HCT116 (cell line): ENCODE data around the gene GRIP1.

Experiments
- POLR2A ChIP-seq: IDR thresholded peaks from 2 replicates; pipeline ENCODE4 v1.7.0; 2011; ENCODE audit warnings: borderline replicate concordance; ENCODE audit not compliant: insufficient read depth, insufficient read length; ENCODE audit errors: extremely low read depth
- SP1 ChIP-seq: IDR thresholded peaks from 2 replicates; pipeline ENCODE4 v1.6.1; 2012; ENCODE audit warnings: low read depth
- TF ChIP-seq, protein P1 (sequence below): IDR thresholded peaks from 2 replicates; pipeline ENCODE4 v1.6.1; 2012
- TF ChIP-seq, protein P2 (sequence below), 3 experiments: fragments of 200-600 bp in 1 of 3; sonication (generic) in 1 of 3; IDR thresholded peaks in 2 of 3; conservative IDR thresholded peaks in 1 of 3; 2 replicates each; pipeline ENCODE4 v1.5.1; 2012 to 2017; ENCODE audit warnings: low read depth in 2 of 3, low read length in 2 of 3, antibody characterized with exemption in 1 of 3, borderline replicate concordance in 1 of 3, control low read depth in 1 of 3, mild to moderate bottlenecking in 1 of 3, mixed read lengths in 1 of 3, mixed run types in 1 of 3, moderate library complexity in 1 of 3; ENCODE audit not compliant: insufficient read depth in 1 of 3

DNA sequence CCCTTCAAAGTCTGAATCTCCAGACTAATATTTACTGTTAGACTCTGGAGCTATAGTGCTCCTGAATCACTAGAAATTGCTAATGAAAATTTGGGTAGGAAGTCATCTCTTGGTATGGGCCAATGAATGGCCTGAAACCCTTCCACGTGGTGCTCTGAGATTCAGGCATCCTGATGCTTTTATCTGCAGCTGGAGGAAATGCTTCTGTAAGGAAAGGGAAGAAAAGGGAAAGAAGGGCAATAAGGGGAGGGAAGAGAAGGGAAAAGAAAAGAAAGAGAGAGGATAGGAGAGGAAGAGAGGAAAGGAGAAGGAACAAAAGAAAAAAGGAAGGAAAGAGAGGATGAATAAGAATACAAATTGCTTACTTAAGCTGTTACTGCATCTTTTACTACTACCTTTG lies 182.3 kb downstream of the GRIP1 start:
- TF ChIP-seq, protein P1, sequence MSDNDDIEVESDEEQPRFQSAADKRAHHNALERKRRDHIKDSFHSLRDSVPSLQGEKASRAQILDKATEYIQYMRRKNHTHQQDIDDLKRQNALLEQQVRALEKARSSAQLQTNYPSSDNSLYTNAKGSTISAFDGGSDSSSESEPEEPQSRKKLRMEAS, result no peak
- no peak for TF ChIP-seq POLR2A
- TF ChIP-seq, protein P2, sequence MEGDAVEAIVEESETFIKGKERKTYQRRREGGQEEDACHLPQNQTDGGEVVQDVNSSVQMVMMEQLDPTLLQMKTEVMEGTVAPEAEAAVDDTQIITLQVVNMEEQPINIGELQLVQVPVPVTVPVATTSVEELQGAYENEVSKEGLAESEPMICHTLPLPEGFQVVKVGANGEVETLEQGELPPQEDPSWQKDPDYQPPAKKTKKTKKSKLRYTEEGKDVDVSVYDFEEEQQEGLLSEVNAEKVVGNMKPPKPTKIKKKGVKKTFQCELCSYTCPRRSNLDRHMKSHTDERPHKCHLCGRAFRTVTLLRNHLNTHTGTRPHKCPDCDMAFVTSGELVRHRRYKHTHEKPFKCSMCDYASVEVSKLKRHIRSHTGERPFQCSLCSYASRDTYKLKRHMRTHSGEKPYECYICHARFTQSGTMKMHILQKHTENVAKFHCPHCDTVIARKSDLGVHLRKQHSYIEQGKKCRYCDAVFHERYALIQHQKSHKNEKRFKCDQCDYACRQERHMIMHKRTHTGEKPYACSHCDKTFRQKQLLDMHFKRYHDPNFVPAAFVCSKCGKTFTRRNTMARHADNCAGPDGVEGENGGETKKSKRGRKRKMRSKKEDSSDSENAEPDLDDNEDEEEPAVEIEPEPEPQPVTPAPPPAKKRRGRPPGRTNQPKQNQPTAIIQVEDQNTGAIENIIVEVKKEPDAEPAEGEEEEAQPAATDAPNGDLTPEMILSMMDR (IDR thresholded peaks at IDR 0.05 in 2 of 3, conservative IDR thresholded peaks at IDR 0.05 in 1 of 3; ENCODE audit: borderline replicate concordance in 1 of 3, insufficient read depth in 1 of 3, low read depth in 2 of 3, low read length in 2 of 3), result no peak
- TF ChIP-seq SP1, result no peak
